Mucosa of stomach (tissue), 1 donor: ENCODE data around the gene ROPN1B.

ENCODE experiments used
- H3K27me3 ChIP-seq: one replicate; pipeline ENCODE4 v1.7.0; 2013; ENCODE audit warnings: mild to moderate bottlenecking, low read length; ENCODE audit not compliant: control insufficient read depth, insufficient read depth
- H3K36me3 ChIP-seq: one replicate; pipeline ENCODE4 v1.7.0; 2013; ENCODE audit warnings: low read length; ENCODE audit not compliant: control insufficient read depth, insufficient read depth
- H3K4me1 ChIP-seq: one replicate; pipeline ENCODE4 v1.7.0; 2013; ENCODE audit warnings: mild to moderate bottlenecking, low read length; ENCODE audit not compliant: control insufficient read depth, insufficient read depth
- H3K4me3 ChIP-seq: one replicate; pipeline ENCODE4 v1.7.0; 2013; ENCODE audit warnings: low read length
- H3K9ac ChIP-seq: one replicate; pipeline ENCODE4 v1.7.0; 2013; ENCODE audit warnings: mild to moderate bottlenecking, low read length, moderate library complexity
- H3K9me3 ChIP-seq: one replicate; pipeline ENCODE4 v1.7.0; 2013; ENCODE audit warnings: mild to moderate bottlenecking, low read length, moderate library complexity; ENCODE audit not compliant: control insufficient read depth
- donor health status: Pancreatic carcinoma.

Gene ROPN1B

GRCh38 chr3:126016616-126017015 is 47.6 kb downstream of the ROPN1B start:
- H3K27me3 ChIP-seq = no peaks in the 10 kb centered on the region
- no peak overlapping the region for H3K9ac ChIP-seq
- no peaks in the 10 kb centered on the region for H3K4me1 ChIP-seq
- H3K36me3 ChIP-seq = no peaks in the 10 kb centered on the region
- no peaks in the 10 kb centered on the region for H3K9me3 ChIP-seq
- H3K4me3 ChIP-seq = no peak overlapping the region

- H3K9me3 ChIP-seq = no peaks in the 10 kb centered on the region
- no peak overlapping the region for H3K9ac ChIP-seq
- H3K4me1 ChIP-seq = no peaks in the 10 kb centered on the region
- no peaks in the 10 kb centered on the region for H3K27me3 ChIP-seq
- no peak overlapping the region for H3K4me3 ChIP-seq
- no peaks in the 10 kb centered on the region for H3K36me3 ChIP-seq
Observed at GRCh38 chr3:126017362-126017761, 48.4 kb downstream of the ROPN1B start.

DNA sequence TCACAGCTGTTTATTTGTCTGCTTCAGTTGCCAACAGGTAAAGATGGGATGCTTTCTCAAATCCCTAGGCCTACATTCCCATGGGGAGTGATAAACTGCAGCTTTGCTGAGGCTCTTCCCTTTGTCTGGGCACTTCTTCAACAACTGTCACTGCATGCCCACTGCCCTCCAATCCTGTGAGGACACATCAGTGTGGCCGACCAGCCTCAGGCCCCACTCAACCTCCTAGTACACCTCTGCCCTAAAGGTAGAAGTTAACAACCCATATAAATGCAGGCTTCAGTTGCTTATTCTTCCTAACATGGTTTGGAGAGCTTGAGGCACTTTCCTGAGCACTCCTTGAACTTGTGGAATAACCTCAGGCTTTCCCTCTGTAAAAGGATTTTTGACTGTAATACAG is 49.6 kb downstream of the ROPN1B start:
- no peak overlapping the region for H3K9ac ChIP-seq
- H3K27me3 ChIP-seq = no peaks in the 10 kb centered on the region
- no peak overlapping the region for H3K4me3 ChIP-seq
- no peaks in the 10 kb centered on the region for H3K36me3 ChIP-seq
- no peaks in the 10 kb centered on the region for H3K9me3 ChIP-seq
- H3K4me1 ChIP-seq = no peaks in the 10 kb centered on the region

DNA sequence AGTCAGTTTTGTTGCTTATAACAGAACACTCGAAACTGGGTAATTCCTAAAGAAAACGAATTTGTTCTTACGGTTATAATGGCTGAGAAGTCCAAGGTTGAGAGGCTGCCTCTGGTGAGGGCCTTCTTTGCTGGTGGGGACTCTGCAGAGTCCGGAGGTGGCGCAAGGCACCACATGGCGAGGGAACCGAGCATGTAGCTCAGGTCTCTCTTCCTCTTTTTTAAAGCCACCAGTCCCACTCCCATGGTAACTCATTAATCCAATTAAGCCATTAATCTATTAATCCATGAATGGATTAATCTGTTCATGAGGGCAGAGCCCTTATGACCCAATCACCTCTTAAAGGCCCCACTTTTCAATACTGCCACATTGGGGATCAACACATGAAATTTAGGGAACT is 50.0 kb downstream of the ROPN1B start:
- H3K9me3 ChIP-seq = no peaks in the 10 kb centered on the region
- no peak overlapping the region for H3K9ac ChIP-seq
- no peak overlapping the region for H3K4me3 ChIP-seq
- H3K4me1 ChIP-seq = no peaks in the 10 kb centered on the region
- no peaks in the 10 kb centered on the region for H3K36me3 ChIP-seq
- no peaks in the 10 kb centered on the region for H3K27me3 ChIP-seq

DNA sequence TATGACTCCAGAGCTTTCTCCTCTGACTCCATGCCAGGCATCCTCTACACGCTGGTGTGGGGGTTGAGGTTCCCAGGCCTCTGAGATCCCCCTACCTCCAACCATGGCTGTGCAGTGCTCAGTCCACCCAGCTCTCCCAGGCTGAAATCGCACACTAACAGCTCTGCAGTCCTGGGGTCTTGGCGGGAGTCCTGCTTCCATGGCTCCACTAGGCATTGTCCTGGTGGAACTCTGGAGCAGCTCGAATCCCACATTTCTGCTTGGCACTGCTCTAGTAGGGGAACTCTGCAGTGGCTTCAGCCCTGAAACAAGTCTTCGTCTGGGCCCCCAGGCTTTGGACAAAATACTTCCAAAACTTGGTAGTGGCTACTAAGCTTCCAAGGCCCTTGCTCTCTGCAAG is 50.7 kb downstream of the ROPN1B start:
- no peak overlapping the region for H3K4me3 ChIP-seq
- no peaks in the 10 kb centered on the region for H3K4me1 ChIP-seq
- H3K9me3 ChIP-seq = no peaks in the 10 kb centered on the region
- H3K36me3 ChIP-seq = no peaks in the 10 kb centered on the region
- no peak overlapping the region for H3K9ac ChIP-seq
- no peaks in the 10 kb centered on the region for H3K27me3 ChIP-seq

- Histone ChIP-seq H3K27me3 (no peaks in the 10 kb centered on the region), H3K9me3 (no peaks in the 10 kb centered on the region), H3K36me3 (no peaks in the 10 kb centered on the region), H3K4me3 (no peak overlapping the region), H3K4me1 (no peaks in the 10 kb centered on the region), H3K9ac (no peak overlapping the region)
Observed at GRCh38 chr3:126021224-126021623, 52.2 kb downstream of the ROPN1B start.

- Histone ChIP-seq H3K4me1 (no peaks in the 10 kb centered on the region), H3K9me3 (no peaks in the 10 kb centered on the region), H3K4me3 (no peak overlapping the region), H3K9ac (no peak overlapping the region), H3K36me3 (no peaks in the 10 kb centered on the region), H3K27me3 (no peaks in the 10 kb centered on the region)
Observed at GRCh38 chr3:126021702-126022101, 52.7 kb downstream of the ROPN1B start.

DNA sequence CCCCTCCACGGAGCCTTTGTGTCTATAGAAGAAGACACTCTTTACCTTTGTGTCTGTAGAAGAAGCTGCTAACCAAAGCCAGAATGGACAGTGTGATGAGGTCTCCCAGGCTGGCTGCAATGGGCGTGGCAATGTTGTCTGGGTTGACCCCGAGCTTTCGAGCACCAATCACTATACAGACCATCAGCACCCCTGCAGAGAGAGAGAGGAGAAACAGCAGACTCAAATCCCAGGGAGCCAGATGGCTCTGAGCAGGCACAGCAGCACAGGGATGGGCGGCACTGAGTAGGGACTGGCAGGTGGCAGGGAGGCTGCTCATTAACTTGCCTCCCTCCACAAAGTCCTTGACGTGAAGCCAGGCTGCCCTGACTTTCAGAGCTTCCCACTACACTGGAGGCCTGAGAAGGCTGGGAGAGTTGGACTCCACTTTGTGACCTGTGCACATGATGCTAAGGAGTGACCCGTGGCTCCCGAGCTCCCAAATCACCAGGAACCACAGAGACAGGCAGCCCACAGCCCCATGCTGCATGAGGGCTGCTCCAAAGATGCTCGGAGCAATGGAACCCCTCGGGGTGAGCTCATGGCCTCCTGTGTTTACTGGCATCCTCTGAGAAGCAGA is 53.9 kb downstream of the ROPN1B start:
- H3K4me3 ChIP-seq = no peak overlapping the region
- no peaks in the 10 kb centered on the region for H3K4me1 ChIP-seq
- H3K9ac ChIP-seq = no peak overlapping the region
- H3K27me3 ChIP-seq = no peaks in the 10 kb centered on the region
- H3K36me3 ChIP-seq = no peaks in the 10 kb centered on the region
- H3K9me3 ChIP-seq = no peaks in the 10 kb centered on the region

GRCh38 chr3:126023390-126023789 is 54.4 kb downstream of the ROPN1B start:
- Histone ChIP-seq H3K27me3 (no peaks in the 10 kb centered on the region), H3K4me3 (no peak overlapping the region), H3K9me3 (peaks cover 4% of the 10 kb centered on the region), H3K9ac (no peak overlapping the region), H3K36me3 (no peaks in the 10 kb centered on the region), H3K4me1 (no peaks in the 10 kb centered on the region)

DNA sequence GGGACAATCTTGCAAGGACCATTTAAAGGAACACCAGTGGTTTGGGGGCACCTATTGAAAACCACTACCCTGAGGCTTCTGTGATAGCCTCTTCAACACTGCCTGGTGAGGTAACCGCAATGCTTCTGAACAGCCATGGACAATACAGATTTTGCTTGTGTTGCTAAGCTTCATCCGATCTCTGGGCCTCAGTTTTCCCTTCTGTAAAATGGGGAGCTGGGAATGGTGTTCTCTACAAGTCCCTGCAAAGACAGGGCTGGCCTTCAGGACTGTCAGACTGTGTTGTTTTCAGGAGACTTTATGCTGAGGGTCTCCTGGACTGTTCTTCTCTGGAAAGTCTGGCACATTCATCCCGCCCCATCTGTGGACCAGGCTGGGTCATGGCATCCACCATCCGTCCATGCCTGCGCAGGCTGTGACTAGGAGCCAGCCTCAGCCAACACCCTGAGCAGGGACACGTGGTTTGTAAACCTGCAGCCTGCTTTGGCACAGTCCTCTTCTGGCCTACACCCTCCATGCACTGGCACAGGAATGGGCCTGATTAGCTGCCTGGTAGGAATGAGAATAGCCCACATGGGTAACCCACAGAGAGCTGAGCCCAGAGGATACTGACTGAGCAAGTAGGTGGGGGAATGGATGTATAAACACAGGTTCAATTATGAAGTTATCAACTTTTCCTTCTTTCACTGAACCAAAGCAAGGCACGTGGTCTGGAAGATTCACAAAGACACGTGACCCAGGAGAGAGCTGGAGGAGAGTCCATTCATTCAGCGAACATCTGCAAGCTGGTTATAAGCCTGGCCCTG is 55.3 kb downstream of the ROPN1B start:
- H3K9ac ChIP-seq = no peak overlapping the region
- peaks cover 6% of the 10 kb centered on the region for H3K9me3 ChIP-seq
- no peaks in the 10 kb centered on the region for H3K36me3 ChIP-seq
- H3K27me3 ChIP-seq = no peaks in the 10 kb centered on the region
- no peak overlapping the region for H3K4me3 ChIP-seq
- no peaks in the 10 kb centered on the region for H3K4me1 ChIP-seq

GRCh38 chr3:126025116-126025729 is 56.2 kb downstream of the ROPN1B start:
- Histone ChIP-seq H3K4me1 (no peaks in the 10 kb centered on the region), H3K36me3 (no peaks in the 10 kb centered on the region), H3K9me3 (peaks cover 6% of the 10 kb centered on the region), H3K27me3 (no peaks in the 10 kb centered on the region), H3K4me3 (no peak overlapping the region), H3K9ac (no peak overlapping the region)

DNA sequence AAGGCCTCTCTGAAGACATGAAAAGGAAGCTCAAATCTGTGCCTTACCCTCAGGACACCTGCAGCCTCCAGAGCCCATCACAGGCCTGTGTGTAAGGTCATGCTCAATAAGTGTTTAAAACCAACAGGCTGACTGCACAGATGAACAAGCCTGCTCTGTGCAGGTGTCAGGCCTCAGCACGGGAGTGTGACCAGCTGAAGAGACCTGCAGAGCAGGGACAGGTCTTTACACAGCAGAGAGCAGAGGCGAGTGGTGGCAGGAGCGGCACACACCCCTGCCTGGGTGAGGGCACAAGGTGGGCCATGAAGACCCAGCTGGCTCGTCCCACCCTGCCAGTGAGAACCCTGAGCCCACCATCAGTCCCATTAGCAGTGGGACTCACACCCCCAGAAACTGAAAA is 56.9 kb downstream of the ROPN1B start:
- H3K9me3 ChIP-seq = peaks cover 6% of the 10 kb centered on the region
- no peaks in the 10 kb centered on the region for H3K4me1 ChIP-seq
- H3K27me3 ChIP-seq = no peaks in the 10 kb centered on the region
- no peak overlapping the region for H3K4me3 ChIP-seq
- no peaks in the 10 kb centered on the region for H3K36me3 ChIP-seq
- H3K9ac ChIP-seq = no peak overlapping the region
